Measurements from ENCODE around the gene PCGF3.
A peak's percentile ranks its signal among the peaks of the same experiment; 100 is the strongest.
"Not testable (repeated sequence)": the region's sequence is repeated elsewhere in the genome, so short reads cannot be mapped to it uniquely, and the experiment has no call there.

PCGF3 gene

DNA sequence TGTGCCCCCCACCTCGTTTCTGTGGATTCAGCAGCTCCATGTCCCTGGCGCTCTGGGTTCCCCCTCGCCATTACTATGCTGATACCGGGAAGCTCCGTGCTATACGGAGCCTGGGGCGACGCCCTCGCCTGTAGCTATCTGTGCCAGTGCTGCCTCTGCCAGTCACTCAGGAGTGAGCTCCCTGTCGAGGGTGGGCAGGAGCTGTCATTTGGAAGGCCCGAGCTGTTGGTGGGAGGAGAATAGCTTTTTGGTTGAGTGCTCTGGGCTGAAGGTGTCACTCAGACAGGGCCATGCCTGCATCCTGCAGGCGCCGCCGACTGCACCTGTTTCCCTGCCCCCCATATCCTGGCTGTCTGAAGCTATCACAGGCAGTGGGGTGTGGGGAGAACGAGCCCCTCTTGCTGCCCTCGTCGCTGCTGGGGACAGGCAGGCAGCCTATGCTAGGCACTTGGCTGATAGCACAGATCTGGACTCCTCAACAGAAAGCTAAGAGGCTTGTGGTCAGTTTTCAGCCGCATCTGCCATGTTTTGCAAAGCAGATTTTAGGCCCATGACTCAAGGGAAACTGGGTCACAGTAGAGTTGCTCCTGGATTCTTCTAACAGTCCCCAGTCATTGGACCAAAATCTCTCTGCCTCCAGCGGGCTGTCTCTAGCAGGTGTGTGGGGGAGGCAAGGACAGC, 88.4 kb downstream of the PCGF3 start:
- no peak for DNase-seq

DNA sequence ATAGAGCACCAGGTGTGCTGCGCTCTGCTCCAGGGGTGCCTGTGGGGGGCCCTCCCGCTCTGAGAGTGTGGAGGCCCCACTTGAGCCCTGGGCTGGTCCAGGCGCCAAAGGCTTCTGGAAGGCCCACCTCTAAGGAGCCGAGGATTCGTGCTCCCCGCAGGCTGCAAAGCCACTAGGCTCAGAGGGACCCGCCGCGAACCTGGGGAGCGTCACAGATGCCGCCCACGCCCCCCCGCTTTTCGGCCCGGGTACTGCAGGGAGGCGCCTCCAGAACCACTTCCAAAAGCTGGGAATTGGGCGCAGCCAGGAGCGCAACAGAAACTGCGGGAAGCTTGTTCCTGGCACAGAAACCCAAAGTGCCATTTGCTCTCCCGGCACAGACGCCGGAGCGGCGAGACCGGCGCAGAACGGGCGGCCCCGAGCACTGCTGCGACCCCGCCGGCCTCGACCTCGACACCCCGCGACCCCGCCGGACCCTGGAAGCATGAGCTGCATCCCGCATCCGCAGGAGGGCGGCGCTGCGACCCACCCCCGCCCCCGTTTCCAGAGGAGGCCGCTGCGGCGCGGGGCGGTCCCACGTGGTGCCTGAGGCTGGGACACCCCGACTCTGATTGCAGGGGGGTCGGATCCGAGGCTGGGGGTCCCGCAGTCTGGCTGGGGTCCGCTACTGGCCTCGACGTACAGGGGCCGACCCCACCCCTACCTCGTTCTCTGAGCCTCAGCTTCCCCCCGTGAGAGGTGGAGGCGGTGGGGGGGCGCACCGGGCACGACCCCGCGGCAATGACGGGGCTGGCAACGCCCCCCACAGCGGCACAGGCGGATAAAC, 89.5 kb downstream of the PCGF3 start:
- no peak for DNase-seq

DNA sequence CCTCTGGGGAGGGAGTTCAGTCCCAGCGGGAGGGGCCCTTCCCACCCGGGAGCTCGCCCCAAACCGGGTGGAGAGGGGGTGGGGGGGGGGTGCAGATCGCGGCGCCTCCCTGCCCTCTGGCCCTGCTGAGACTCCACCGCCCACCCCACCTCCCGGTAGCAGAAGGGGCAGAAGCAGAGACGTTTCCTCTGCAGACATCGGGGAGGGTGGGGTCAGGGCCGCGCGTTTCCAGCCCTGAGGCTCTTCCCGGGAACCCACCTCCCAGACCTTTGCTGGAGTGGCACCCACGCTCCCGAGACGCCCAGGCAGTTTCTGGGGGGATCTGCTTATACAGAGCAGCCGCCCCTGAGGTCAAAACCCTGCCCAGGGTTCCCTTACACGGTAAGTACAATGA, 90.1 kb downstream of the PCGF3 start:
- DNase-seq, result no peak

DNA sequence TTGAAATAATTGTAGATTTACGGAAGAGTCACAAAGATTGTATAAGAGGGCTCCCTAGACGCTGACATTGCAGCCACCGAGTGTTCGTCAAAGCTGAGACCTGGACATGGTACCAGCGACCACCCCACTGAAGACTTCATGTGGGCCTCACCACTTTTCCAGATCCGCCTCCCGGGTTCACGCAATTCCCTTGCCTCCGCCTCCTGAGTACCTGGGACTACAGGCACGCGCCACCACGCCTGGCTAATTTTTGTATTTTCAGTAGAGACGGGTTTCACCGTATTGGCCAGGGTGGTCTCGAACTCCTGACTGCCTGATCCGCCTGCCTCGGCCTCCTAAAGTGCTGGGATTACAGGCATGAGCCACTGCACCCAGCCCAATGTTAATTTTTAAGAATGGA, 90.6 kb downstream of the PCGF3 start:
- no peak for DNase-seq

DNA sequence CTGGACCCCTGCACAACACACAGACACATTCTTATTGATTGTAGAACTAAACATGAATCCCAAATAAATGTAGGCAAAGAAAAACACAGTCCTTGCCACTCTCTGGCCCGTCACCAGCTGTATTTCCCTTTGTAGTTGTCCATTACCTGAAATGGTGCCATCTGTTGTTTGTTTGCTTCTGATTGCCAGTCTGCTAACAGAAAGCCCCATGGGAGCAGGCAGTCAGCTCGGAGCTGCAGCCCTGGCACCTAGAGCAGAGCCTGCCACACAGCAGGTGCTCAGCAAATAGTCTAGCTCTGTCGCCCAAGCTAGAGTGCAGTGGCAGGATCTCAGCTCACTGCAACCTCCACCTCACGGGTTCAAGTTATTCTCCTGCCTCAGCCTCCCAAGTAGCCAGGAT, 91.4 kb downstream of the PCGF3 start:
- DNase-seq, result no peak

DNA sequence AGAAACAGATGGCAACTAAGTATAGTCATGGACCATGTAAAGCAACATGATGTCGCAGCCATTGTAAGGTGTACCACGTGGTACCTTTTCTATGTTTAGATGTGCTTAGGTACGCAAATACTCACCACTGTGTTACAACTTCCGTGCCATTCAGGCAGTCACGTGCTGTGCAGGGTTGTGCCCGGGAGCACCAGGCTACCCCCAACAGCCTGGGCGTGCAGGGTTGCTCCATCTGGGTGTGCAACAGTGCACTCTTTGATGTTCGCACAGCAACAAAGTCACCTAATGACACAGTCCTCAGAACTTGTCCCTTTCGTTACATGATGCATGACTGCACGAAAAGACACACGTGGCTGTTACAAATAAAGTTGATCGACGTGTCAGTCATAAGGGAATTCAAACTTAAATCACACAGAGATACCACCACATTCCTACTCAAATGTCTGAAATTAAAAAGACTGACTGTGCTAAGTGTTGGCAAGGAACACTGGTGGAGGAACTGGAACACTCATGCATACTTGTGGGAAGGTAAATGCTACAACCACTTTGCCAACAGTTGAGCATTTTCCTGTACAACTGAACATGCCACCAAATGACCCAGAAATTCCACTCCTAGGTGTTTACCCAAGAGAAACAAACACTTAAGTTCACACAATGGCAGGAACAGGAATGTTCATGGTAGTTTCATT, 95.9 kb downstream of the PCGF3 start:
- no peak for DNase-seq

DNA sequence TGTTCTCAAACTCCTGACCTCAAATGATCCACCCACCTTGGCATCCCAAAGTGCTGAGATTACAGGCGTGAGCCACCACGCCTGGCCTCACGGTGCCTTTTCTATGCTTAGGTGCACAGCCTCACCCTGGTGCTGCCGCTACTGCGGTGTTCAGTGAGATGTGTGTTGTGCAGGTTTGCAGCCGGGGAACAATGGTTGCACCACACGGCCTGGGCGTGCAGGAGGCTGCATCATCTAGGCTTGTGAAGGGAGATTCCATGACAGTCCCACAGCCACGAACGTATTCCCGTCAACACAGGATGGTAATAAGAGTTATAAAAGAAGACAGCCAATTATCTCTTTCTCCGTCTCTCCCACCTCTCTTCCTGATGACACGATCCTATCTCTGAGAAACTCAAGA, 98.3 kb downstream of the PCGF3 start:
- DNase-seq, result no peak

DNA sequence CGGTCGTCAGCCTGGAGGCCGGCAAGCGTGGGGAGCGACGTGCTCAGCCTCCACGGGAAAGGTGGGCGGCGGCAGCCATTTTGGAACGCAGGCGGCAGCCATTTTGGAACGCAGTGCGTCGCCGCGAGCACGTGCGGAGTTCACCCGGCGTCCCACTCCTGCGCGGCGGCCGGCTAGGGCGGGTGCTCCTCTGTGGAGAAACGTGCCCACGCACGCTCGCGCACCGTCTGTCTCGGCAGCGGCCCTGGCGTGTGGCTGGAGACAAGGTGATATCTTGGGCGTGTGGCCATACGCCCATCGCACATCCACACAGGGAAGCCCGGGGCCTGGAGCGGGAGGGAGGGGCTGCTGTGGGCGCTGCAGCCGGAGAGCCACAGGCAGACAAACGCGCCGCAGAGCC, 99.2 kb downstream of the PCGF3 start:
- no peak for DNase-seq

DNA sequence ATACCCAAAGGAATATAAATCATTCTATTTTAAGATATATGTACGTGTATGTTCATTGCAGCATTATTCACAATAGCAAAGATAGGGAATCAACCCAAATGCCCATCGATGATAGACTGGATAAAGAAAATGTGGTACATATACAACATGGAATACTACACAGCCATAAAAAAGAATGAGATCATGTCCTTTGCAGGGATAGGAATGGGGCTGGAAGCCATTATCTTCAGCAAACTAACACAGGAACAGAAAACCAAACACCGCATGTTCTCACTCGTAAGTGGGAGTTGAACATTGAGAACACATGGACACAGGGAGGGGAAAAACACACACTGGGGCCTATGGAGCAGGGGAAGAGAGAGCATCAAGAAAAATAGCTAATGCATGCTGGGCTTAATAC, 101.3 kb downstream of the PCGF3 start:
- not testable (repeated sequence) for DNase-seq

DNA sequence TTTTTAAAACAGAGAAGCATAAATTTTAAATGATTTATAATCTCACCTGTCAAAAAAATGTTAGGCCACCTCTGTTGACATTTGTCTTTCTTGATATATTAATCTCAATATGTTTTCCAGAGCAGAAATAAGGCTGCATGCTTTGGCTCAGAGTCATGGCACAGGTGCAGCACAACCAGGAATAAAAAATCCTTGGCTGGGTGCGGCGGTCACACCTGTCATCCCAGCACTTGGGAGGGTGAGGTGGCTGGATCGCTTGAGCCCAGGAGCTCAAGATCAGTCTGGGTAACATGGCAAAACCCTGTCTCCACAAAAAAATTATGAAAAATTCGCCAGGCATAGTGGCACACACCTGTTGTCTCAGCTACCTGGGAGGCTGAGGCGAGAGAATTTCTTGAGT, 102.2 kb downstream of the PCGF3 start:
- no peak for DNase-seq

DNA sequence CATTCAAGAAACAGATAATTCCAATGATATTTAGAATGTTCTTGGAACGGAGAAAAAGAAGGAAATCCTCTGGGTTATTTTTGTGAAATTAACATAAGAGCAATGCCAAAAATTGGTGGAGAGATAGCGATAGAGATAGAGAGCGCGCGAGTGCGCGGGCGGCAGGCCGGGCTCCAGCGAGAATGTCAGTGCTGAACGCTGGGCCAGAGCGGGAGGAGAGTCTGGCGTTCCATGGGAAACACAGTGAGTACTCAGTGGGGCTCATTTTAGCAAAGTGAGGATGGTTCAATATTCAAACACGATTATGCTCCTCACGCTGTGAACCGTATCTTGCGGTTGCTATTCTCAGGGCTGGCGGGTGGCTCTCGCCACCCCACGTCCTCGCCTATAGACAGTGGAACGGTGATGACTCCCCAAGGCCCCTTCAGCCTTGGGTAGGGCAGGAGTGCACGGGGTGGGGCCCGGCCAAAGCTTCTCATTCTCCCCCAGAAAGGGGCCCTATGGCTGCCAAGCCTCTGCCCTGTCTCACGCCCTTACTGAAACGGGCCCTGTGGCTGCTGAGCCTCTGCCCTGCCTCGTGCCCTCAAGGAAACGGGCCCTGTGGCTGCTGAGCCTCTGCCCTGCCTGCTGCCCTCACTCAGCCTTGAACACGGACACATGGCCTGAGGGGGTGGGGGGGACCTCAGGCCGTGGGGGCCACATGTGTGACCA, 103.4 kb downstream of the PCGF3 start:
- peak in 5 of 56 donors; percentile 13 to 30 (median 20) for DNase-seq

DNA sequence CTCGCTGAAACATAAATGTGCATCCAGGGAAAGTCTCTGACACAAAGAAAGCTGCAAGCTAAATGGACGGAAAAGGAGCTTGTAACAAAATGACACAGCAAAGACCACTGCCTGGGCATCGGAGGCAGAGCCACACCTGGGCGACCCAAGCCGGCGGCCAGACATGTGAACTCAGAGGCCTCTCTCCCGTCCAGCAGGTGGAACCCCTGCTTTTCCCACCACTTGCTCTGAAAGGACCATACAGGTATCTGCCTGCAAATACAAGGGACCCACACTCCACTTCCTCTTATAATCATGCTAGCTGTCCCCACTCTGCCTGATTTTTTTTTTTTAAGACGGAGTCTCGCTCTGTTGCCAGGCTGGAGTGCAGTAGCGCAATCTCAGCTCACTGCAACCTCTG, 108.3 kb downstream of the PCGF3 start:
- no peak for DNase-seq

DNA sequence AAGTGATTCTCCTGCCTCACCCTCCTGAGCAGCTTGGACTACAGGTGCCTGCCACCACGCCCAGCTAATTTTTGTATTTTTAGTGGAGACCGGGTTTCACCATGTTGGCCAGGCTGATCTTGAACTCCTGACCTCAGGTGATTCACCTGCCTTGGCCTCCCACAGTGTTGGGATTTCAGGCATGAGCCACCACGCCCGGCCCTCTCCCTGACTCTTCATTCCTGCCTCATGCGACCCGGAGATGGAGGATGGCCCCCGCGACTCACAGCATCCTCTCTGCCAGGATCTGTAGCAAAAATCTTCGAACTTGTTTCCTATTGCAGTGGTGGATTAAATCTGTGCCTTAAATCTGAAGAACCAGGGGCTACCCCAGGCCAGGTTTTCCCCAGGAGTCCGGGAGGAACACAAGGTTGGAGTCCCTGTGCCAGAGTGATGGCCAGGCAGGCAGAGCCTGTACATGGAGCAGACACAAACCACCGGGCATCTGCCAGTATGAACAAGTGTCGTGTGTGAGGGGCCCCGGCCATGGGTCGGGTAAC, 108.7 kb downstream of the PCGF3 start:
- DNase-seq, result no peak

DNA sequence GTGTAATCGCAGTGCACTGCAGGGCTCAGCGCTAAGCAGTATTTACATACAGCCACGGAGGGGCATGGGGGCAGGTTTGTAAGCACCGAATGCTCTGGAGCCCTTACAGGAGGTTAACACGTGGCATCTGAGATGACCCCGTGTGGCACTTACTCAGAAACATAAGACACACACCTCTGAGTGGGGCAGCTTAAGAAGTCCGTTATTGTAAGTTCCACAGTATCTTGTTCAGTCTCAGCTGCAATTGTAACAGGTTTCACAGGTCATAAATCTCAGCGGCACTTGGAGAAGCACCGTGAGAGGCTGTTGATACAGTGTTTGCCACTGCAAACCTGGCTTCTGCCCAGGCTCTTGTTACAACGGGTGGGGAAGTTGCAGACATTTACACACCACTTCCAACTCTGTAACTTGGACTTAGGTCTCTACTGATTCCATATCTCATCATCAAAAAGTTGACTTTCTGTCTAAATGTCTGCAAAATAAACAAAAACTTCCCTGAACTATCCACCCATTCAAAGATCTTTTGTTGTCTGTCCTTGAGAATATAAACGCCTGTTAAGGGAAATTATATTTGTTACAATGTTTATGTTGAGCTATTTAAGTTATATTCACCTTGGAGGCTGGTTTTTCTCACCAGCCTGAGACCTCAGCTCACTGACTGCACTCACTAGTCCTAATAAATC, 110.0 kb downstream of the PCGF3 start:
- no peak for DNase-seq

DNA sequence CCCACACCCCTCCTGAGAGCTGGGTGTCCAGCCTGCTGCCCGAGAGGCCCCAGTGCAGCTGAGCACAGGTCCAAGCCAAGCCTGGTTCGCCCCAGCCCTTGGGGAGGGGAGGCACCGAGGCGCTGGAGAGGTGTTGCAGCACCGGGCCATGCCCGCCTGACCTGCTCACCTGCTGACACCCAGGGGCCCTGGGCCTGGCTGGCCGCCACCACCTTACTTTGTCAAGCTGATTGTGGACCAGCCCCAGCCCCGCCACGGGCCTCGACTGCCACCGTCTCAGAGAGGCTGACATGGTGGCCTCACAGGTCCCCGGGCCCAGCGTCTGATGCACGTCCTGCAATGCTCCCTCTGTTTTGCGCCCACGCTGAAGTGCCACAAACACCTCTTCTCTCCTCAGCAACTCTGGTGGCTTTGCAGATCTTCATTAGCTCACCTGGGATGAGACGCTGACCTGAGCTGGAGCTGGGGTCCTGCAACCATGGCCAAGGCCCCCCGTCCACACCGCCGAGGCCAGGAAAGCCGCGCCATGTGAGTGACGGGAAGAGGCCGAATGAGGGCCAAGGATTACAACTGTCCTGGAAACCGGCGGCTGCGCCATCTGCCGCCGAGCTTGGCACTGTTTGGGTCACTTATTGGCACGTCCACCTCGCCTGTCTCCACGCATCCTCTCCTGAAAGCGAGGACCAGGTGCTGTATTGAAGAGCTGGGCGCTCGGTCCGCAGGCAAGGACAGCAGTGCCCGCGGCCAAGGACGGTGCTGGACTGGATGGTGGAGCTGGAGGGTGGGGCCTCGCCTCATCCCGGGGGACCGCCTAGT, 112.7 kb downstream of the PCGF3 start:
- DNase-seq, result no peak

DNA sequence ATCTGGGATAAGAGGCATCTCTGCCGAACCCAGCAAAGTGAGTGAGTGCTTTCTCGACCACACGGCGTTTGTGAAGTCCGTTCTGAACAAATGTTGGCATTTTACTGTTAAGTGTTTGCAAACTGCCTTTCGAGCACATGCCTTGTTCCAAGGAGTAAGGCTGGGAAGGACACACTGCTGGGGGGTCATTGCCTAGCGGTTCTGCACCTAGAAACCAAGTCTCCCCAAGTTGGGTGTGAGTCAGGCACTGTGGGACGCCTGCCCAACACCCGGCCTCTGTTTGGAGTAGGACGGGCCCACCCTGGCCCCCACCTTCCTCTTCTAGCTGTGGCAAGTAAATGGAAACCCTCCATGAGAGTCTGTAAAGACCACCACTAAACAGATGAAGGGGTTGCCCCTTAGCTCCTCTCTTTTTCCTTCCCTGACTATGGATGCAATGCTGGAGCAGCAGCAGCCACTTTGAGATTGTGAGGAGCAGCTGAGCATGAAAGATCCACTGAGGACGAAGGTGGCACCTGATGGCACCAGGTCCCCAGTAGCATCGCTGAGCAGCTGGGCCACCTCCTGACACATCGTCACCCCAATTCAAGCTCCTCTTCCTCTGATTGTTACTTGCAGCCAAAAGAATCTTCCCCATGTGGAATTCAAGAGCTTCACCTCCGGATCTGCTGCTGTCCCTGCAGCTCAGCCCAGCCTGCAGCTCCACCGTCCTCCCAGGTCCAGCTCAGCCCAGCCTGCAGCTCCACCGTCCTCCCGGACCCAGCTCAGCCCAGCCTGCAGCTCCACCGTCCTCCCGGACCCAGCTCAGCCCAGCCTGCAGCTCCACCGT, 114.0 kb downstream of the PCGF3 start:
- no peak for DNase-seq

Data from amygdala (tissue), 56 donors.